H1 (cell line): ENCODE data around the gene AMN. TPM values are rescaled to one million over a fixed set of nuclear protein-coding genes. Genes with fewer than 3 reads are reported as not detected.

Experiments
- CTCF ChIA-PET: fragments of 300-600 bp; sonication (Branson Sonifier 250); formaldehyde crosslinking; loops from one replicate; lab custom pipeline; 2021; ENCODE audit not compliant: partially characterized antibody; lab: Charles Lee
- POLR2A ChIA-PET: fragments of 300-600 bp; sonication (Branson Sonifier 250); formaldehyde crosslinking; loops from one replicate; lab custom pipeline; 2021; ENCODE audit warnings: inconsistent platforms; ENCODE audit not compliant: partially characterized antibody; lab: Charles Lee
- DNase-seq, 2 experiments: peaks; one replicate each; pipeline versions ENCODE4 v3.0.0 to v3.0.0-alpha.2; 2010 to 2022; ENCODE audit warnings: low spot score in 2 of 2, low read depth in 1 of 2, mixed read lengths in 1 of 2
- FAIRE-seq: peaks from 2 replicates; lab custom pipeline; 2011; peaks lifted over from hg19 to GRCh38; lab: Jason Lieb, UNC
- H2AFZ ChIP-seq: 2 replicates; pipeline ENCODE4 v1.8.1; 2012; ENCODE audit warnings: low read length, inconsistent platforms
- H2AK5ac ChIP-seq: 2 replicates; pipeline ENCODE4 v1.6.1; 2013; ENCODE audit warnings: low read depth, low read length
- H2BK120ac ChIP-seq: replicated peaks from 2 replicates; pipeline ENCODE3; 2013; ENCODE audit warnings: low read depth, low read length, inconsistent platforms
- H2BK12ac ChIP-seq: 2 replicates; pipeline ENCODE4 v1.6.1; 2013; ENCODE audit warnings: low read depth, low read length
- H2BK15ac ChIP-seq: 2 replicates; pipeline ENCODE4 v1.6.1; 2013; ENCODE audit warnings: low read length
- H2BK20ac ChIP-seq: 2 replicates; pipeline ENCODE4 v1.6.1; 2013; ENCODE audit warnings: low read length
- H2BK5ac ChIP-seq: 2 replicates; pipeline ENCODE4 v1.6.1; 2013; ENCODE audit warnings: low read depth, low read length
- H3K14ac ChIP-seq: 2 replicates; pipeline ENCODE4 v1.6.1; 2013; ENCODE audit warnings: inconsistent platforms; ENCODE audit not compliant: insufficient read length
- H3K18ac ChIP-seq: 2 replicates; pipeline ENCODE4 v1.6.1; 2013; ENCODE audit warnings: low read length; ENCODE audit errors: extremely low read depth
- H3K23ac ChIP-seq: 2 replicates; pipeline ENCODE4 v1.6.1; 2013; ENCODE audit warnings: inconsistent platforms; ENCODE audit not compliant: insufficient read length
- H3K23me2 ChIP-seq: 2 replicates; pipeline ENCODE4 v1.6.1; 2013; ENCODE audit warnings: low read depth, low read length
- H3K27ac ChIP-seq: 2 replicates; pipeline ENCODE4 v1.6.1; 2011; ENCODE audit warnings: low read depth, low read length, inconsistent platforms
- H3K27me3 ChIP-seq, 4 experiments: replicated peaks in 1 of 4; 1 replicate in 1 of 4; 2 replicates in 3 of 4; pipeline versions ENCODE4 v1.6.1 to v1.8.1; 2011 to 2013; ENCODE audit warnings: low read length in 3 of 4, mild to moderate bottlenecking in 3 of 4, inconsistent platforms in 2 of 4, mixed read lengths in 2 of 4, moderate library complexity in 1 of 4; ENCODE audit not compliant: control insufficient read depth in 3 of 4, insufficient read depth in 3 of 4; ENCODE audit errors: extremely low read depth in 1 of 4
- H3K36me3 ChIP-seq, 4 experiments: 2 replicates each; pipeline versions ENCODE4 v1.6.1 to v1.8.1; 2011 to 2013; ENCODE audit warnings: mild to moderate bottlenecking in 4 of 4, low read length in 3 of 4, moderate library complexity in 2 of 4, control low read depth in 1 of 4, inconsistent platforms in 1 of 4; ENCODE audit not compliant: insufficient read depth in 4 of 4, control insufficient read depth in 2 of 4
- H3K4ac ChIP-seq: replicated peaks from 2 replicates; pipeline ENCODE3; 2013; ENCODE audit warnings: low read length, low read depth, mixed read lengths, inconsistent platforms; ENCODE audit not compliant: insufficient read length
- H3K4me1 ChIP-seq, 4 experiments: replicated peaks in 1 of 4; 1 replicate in 1 of 4; 2 replicates in 3 of 4; pipeline versions ENCODE4 v1.6.1 to v1.8.1; 2011 to 2013; ENCODE audit warnings: low read length in 3 of 4, inconsistent platforms in 2 of 4, mixed read lengths in 1 of 4; ENCODE audit not compliant: insufficient read depth in 4 of 4, control insufficient read depth in 3 of 4
- H3K4me2 ChIP-seq, 2 experiments: 2 replicates each; pipeline versions ENCODE4 v1.6.1 to v1.8.1; 2011 to 2013; ENCODE audit warnings: low read depth in 2 of 2, low read length in 2 of 2, control low read depth in 1 of 2, inconsistent platforms in 1 of 2, mild to moderate bottlenecking in 1 of 2; ENCODE audit not compliant: insufficient read depth in 1 of 2
- H3K4me3 ChIP-seq, 4 experiments: fragments of 200-600, 300-600 bp in 1 of 4; sonication (generic), shearing (Covaris generic), sonication (Bioruptor Twin) in 1 of 4; 2 replicates each; pipeline versions ENCODE4 v1.5.1 to v1.8.1; 2011 to 2016; ENCODE audit warnings: low read length in 4 of 4, low read depth in 3 of 4, control low read depth in 2 of 4, inconsistent platforms in 2 of 4, mild to moderate bottlenecking in 2 of 4, mixed read lengths in 1 of 4, moderate library complexity in 1 of 4; ENCODE audit not compliant: insufficient read depth in 2 of 4; ENCODE audit errors: extremely low read depth in 1 of 4
- H3K56ac ChIP-seq: replicated peaks from 2 replicates; pipeline ENCODE3; 2013; ENCODE audit warnings: low read depth, mild to moderate bottlenecking, mixed read lengths, low read length, inconsistent platforms; ENCODE audit not compliant: insufficient read length
- H3K79me1 ChIP-seq: 2 replicates; pipeline ENCODE4 v1.6.1; 2013; ENCODE audit warnings: low read depth, low read length, control low read depth
- H3K79me2 ChIP-seq, 2 experiments: 2 replicates each; pipeline versions ENCODE4 v1.6.1 to v1.8.1; 2012 to 2013; ENCODE audit warnings: low read length in 2 of 2, mild to moderate bottlenecking in 2 of 2, inconsistent platforms in 1 of 2; ENCODE audit not compliant: insufficient read depth in 2 of 2, control insufficient read depth in 1 of 2
- H3K9ac ChIP-seq, 4 experiments: replicated peaks in 1 of 4; 1 replicate in 1 of 4; 2 replicates in 3 of 4; pipeline versions ENCODE4 v1.6.1 to v1.8.1; 2011 to 2013; ENCODE audit warnings: low read depth in 3 of 4, low read length in 3 of 4, control low read depth in 2 of 4, mild to moderate bottlenecking in 2 of 4, moderate library complexity in 2 of 4, inconsistent platforms in 1 of 4; ENCODE audit errors: extremely low read depth in 1 of 4
- H3K9me3 ChIP-seq, 2 experiments: 2 replicates each; pipeline versions ENCODE4 v1.6.1 to v1.8.1; 2012 to 2013; ENCODE audit warnings: mild to moderate bottlenecking in 2 of 2, moderate library complexity in 2 of 2, control low read depth in 1 of 2, inconsistent platforms in 1 of 2, low read depth in 1 of 2, low read length in 1 of 2, mixed read lengths in 1 of 2; ENCODE audit not compliant: insufficient read depth in 2 of 2
- H4K20me1 ChIP-seq, 2 experiments: replicated peaks in 1 of 2; 2 replicates each; pipeline versions ENCODE3 to v1.8.1; 2011 to 2013; ENCODE audit warnings: inconsistent platforms in 2 of 2, low read length in 2 of 2, mild to moderate bottlenecking in 1 of 2; ENCODE audit not compliant: insufficient read depth in 2 of 2, control insufficient read depth in 1 of 2
- H4K5ac ChIP-seq: 2 replicates; pipeline ENCODE4 v1.6.1; 2013; ENCODE audit warnings: low read length, low read depth, mixed read lengths, inconsistent platforms; ENCODE audit not compliant: insufficient read length
- H4K8ac ChIP-seq: 2 replicates; pipeline ENCODE4 v1.8.0; 2013; ENCODE audit warnings: mild to moderate bottlenecking, moderate library complexity, low read length, inconsistent platforms; ENCODE audit not compliant: insufficient read depth; ENCODE audit errors: extremely low read depth
- H4K91ac ChIP-seq: replicated peaks from 2 replicates; pipeline ENCODE3; 2013; ENCODE audit warnings: low read length, mixed read lengths, inconsistent platforms; ENCODE audit not compliant: insufficient read length
- BCL11A ChIP-seq, 2 experiments: IDR thresholded peaks; one replicate each; pipeline ENCODE4 v1.6.1; 2011; ENCODE audit warnings: low read depth in 2 of 2, low read length in 2 of 2, mild to moderate bottlenecking in 2 of 2
- CBX5 ChIP-seq: fragments of 300-800, 300-1000 bp; sonication (generic); IDR thresholded peaks from 2 replicates; pipeline ENCODE4 v1.7.1; 2016; ENCODE audit warnings: antibody characterized with exemption, low read length, low read depth
- E2F6 ChIP-seq: IDR thresholded peaks from 2 replicates; pipeline ENCODE4 v1.6.1; 2012; ENCODE audit warnings: inconsistent platforms
- EP300 ChIP-seq, 2 experiments: IDR thresholded peaks; 1 replicate in 1 of 2; 2 replicates in 1 of 2; pipeline ENCODE4 v1.6.1; 2011 to 2012; ENCODE audit warnings: low read depth in 2 of 2, low read length in 2 of 2, mild to moderate bottlenecking in 2 of 2, borderline replicate concordance in 1 of 2, inconsistent platforms in 1 of 2, moderate library complexity in 1 of 2
- FOSL1 ChIP-seq: IDR thresholded peaks from 2 replicates; pipeline ENCODE4 v1.6.1; 2011; ENCODE audit warnings: mild to moderate bottlenecking, low read depth, low read length, moderate library complexity; ENCODE audit not compliant: insufficient read depth
- MAX ChIP-seq: IDR thresholded peaks from 2 replicates; pipeline ENCODE4 v1.6.1; 2012; ENCODE audit warnings: inconsistent platforms
- POU5F1 ChIP-seq: IDR thresholded peaks from 2 replicates; pipeline ENCODE4 v1.6.1; 2011; ENCODE audit warnings: low read depth, mild to moderate bottlenecking, low read length, moderate library complexity
- SAP30 ChIP-seq: fragments of 300-600 bp; sonication (generic); IDR thresholded peaks from 2 replicates; pipeline ENCODE4 v1.7.1; 2012; ENCODE audit warnings: low read length, moderate library complexity, mild to moderate bottlenecking, inconsistent platforms; ENCODE audit not compliant: insufficient read depth, insufficient replicate concordance
- SIX5 ChIP-seq: IDR thresholded peaks from 2 replicates; pipeline ENCODE4 v1.6.1; 2011; ENCODE audit warnings: mild to moderate bottlenecking, low read depth, low read length
- SUZ12 ChIP-seq: fragments of 200-600 bp; sonication (generic); IDR thresholded peaks from 2 replicates; pipeline ENCODE4 v1.6.1; 2012; ENCODE audit warnings: mild to moderate bottlenecking, inconsistent platforms, low read length, moderate library complexity, mixed read lengths
- USF2 ChIP-seq: IDR thresholded peaks from 2 replicates; pipeline ENCODE4 v1.6.1; 2011; ENCODE audit warnings: low read length, improper control_type of control experiment
- WGBS, 2 experiments: shearing (Covaris generic) in 1 of 2; methylation state at CpG; one replicate each; pipeline versions ENCODE4 v1.1.6 to v1.1.7; 2013 to 2015; ENCODE audit warnings: low lambda C conversion rate in 2 of 2, mixed read lengths in 2 of 2, inconsistent platforms in 1 of 2, low coverage in 1 of 2, missing lambda C conversion rate in 1 of 2; ENCODE audit not compliant: insufficient replicate concordance in 2 of 2, insufficient coverage in 1 of 2, insufficient read length in 1 of 2; ENCODE audit errors: extremely low coverage in 1 of 2, missing lambda C conversion rate in 1 of 2; 5-methylcytosine and 5-hydroxymethylcytosine counted together
- polyA plus RNA-seq, 7 experiments: library from polyadenylated mRNA; depleted of rRNA in 3 of 7; stranded (reverse) in 5 of 7; unstranded in 2 of 7; fragments of >200 nt in 5 of 7; fragments of 200-250 nt in 2 of 7; gene quantifications; 1 replicate in 5 of 7; 2 replicates in 1 of 7; 4 replicates in 1 of 7; pipeline versions ENCODE4 v1.2.1 to v1.2.3, GENCODE V29; 2011 to 2013; ENCODE audit warnings: missing spikeins in 2 of 7, mixed read lengths in 2 of 7
- total RNA-seq: library from RNA; stranded (reverse); fragmentation: NEBNext Ultra II Directional; extraction: Animal tissue kit (Norgen Biotek cat#: 25700); gene quantifications from 2 replicates; pipeline ENCODE4 v1.2.1, GENCODE V29; 2021

AMN gene
- total and polyA plus RNA-seq, 2 of the 8 experiments (the other 6 are each of a cell fraction or from before 2014, with no cell fraction given), result 0.77 to 1.5 TPM

- WGBS, 2 experiments, result 93% methylated on average over 7 of the region's 7 CpGs; no CpG with 5 or more reads in 1 of the 2 experiments
- peaks cover 0 to 16% (median 9%) of the 10 kb centered on the region in 4 experiments; a peak in 4 of 8 replicates for H3K36me3 ChIP-seq
- ChIA-PET CTCF (interaction anchor here (1.1 to 1.5 kb wide), 4 partner anchors 9 to 207 kb away, joined by 3 to 5 read pairs (median 4); no protein-coding TSS in a partner anchor), POLR2A (interaction anchor here (0.9 to 1.2 kb wide), 2 partner anchors 37 to 149 kb away, joined by 3 to 4 read pairs; no protein-coding TSS in a partner anchor)
- H4K5ac ChIP-seq, result no peak overlapping the region
- no peak overlapping the region for H2BK15ac ChIP-seq
- H3K4me1 ChIP-seq, result no peaks in the 10 kb centered on the region
- no peak overlapping the region for H3K4me3 ChIP-seq
- H2AK5ac ChIP-seq, result no peak overlapping the region
- H3K9ac ChIP-seq, result no peak overlapping the region
- H4K20me1 ChIP-seq, result peaks cover 2 to 3% of the 10 kb centered on the region in 2 experiments
- no peak overlapping the region for H2AFZ ChIP-seq
- no peak overlapping the region for H3K4me2 ChIP-seq
- no peak overlapping the region for H3K14ac ChIP-seq
- H2BK120ac ChIP-seq, result no peak overlapping the region
- FAIRE-seq, result no peak
- no peaks in the 10 kb centered on the region for H3K23me2 ChIP-seq
- no peak overlapping the region for H2BK12ac ChIP-seq
- no peak overlapping the region for H4K91ac ChIP-seq
- no peaks in the 10 kb centered on the region for H3K79me1 ChIP-seq
- no peak overlapping the region for H3K27ac ChIP-seq
- no peak for DNase-seq
- no peak overlapping the region for H3K4ac ChIP-seq
- no peak overlapping the region for H2BK20ac ChIP-seq
- H3K56ac ChIP-seq, result no peak overlapping the region
- no peak overlapping the region for H2BK5ac ChIP-seq
- H3K27me3 ChIP-seq, result no peaks in the 10 kb centered on the region
- H3K23ac ChIP-seq, result no peak overlapping the region
- peak overlapping the region; percentile 25; the same call in 1 of the 2 replicates for H4K8ac ChIP-seq
- peaks cover 3 to 9% of the 10 kb centered on the region in 2 experiments; a peak in 2 of 4 replicates for H3K9me3 ChIP-seq
- H3K79me2 ChIP-seq, result no peaks in the 10 kb centered on the region
- H3K18ac ChIP-seq, result no peak overlapping the region
- no peak for TF ChIP-seq POU5F1
- no peak for TF ChIP-seq CBX5
- no peak for TF ChIP-seq USF2
- TF ChIP-seq SAP30, result no peak
- TF ChIP-seq EP300 (IDR thresholded peaks at IDR 0.05; ENCODE audit: borderline replicate concordance in 1 of 2, low read depth in 2 of 2, low read length in 2 of 2), result no peak
- no peak for TF ChIP-seq E2F6
- TF ChIP-seq SIX5, result no peak
- no peak for TF ChIP-seq FOSL1
- no peak for TF ChIP-seq SUZ12
- TF ChIP-seq MAX, result no peak
- no peak for TF ChIP-seq BCL11A (IDR thresholded peaks at IDR 0.05; ENCODE audit: low read depth in 2 of 2, low read length in 2 of 2)
Observed at GRCh38 chr14:102902086-102902485, 20.4 kb upstream of the AMN start.
